ENCODE results near the gene SLC35F3.

Gene SLC35F3

DNA sequence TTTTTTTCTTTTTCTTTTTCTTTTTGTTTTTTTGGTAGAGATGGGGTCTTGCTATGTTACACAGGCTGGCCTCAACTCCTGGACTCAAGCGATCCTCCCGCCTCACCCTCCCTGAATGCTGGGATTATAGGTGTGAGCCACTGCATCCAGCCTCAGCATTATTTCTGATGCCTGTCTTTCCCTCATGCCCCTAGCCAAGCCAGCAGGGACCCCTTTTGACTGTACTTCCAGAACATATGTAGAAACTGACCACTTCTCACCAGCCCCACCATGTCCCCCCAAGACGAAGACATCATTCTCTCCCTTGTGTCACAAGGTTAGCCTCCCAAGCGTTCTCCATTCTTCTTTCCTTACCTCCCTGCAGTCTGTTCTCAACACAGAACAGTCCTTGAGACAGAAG lies 360.8 kb downstream of the SLC35F3 start:
- no peak for DNase-seq

DNA sequence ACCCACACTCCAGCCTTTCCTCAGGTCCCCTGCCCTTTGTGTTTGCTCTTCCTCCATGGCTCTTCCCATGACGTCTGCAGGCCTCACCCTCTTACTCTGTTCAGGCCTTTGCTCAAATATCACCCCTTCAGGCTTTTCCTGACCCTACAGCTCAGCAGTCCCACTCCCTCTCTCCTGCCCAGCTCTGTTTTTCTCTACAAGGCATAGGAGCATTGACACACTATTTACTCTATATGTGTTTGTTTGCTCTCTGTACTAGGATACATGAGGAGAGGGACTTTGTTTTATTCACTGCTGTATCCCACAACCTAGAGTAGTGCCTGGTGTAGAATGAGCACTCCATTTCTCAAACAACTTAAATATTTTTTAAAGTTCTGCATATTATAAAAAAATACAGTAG lies 361.4 kb downstream of the SLC35F3 start:
- DNase-seq: no peak

DNA sequence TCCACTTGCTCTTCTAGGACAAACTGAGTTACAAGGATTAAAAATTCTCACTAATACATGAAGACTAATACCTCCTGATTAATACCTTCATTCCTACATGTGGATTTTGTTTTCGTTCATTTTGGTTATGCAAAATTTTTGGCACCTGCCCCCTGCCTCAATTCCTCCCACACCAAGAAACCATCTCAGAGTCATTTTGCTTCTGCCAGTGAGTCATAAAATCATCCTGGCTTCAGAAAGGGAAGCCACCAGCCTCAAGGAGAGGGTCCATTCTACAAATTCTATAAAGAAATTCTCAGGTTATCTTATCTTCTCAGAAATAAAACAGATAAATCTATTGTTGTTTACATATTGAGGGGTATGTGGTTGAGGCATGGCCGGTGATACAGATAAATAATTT lies 365.6 kb downstream of the SLC35F3 start:
- DNase-seq: no peak

DNA sequence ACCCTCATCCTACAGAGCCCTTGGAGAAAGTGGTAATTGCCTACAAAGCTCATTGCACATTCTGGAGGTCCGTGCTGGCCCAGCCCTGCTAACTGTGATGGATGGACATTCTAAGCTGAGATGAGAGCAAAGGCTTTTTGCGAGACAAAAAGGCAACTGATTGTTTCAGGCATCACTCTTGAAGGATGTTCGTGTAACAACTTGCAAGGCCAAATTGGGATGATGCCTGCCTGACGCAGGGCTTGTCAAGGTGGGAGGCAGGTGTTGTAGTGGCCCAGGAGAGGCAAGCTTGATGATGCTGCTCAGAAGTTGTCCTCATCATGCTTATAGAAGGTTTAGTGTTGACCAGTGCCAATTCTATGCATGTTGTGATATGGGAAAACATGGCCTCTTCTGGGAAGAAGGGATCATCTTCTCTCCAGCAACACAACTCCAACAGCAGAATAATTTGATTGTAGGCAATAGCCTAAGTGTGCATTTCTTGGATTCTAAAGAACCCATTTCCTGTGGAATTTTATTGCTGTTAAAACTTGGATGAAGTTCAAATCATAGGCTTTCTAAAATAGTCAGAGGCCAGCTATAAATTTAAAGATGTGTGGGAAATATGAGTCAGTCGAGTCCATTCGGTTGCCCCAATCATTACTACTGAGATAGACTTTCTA lies 366.2 kb downstream of the SLC35F3 start:
- no peak for DNase-seq

DNA sequence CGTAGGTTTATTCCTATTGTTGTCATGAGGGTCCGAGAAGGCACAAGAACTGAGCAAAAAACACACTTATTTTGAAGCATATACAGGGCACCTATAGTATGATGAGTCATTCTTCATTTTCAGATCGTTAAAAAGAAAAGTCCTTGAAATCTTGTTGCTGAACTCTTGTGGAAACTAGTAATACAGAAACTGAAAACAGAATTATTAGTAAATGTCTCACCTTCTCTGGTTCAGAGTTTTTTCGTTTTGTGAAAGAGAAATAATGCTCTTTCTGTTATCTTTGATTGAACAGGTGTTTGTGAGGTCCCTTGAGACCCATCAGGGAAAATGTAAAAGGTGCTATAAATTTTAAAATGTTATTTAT lies 366.7 kb downstream of the SLC35F3 start:
- DNase-seq: no peak

DNA sequence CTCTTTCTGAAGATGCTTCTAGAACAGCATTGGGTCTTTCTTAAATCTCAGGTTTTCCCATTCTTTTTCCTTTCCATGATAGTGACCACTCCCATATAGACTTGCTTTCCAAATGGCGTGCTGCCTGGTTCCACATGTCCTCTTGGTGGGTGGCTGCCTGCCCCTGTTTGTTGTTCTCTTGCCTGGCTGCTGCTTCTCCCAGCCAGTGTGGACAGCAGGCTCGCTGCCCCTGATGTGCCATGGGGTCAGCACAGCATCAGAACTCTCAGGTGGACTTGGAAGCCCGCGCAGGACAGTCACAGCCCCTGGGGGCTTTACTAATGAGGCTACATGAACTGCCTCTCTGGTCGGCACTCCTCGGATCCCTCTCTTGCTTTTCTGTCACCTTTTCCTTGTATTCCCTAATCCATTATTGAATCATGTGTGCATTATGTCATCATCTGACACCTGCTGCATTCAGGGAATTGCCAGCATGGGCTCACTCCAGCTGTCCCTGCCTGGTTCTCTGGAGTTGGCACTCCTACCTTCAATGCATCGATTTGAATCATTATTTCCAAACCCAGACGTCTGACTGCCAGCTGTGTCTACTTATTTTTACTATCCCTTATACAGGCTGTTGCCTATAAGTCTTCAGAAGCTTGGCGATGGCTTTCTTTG lies 368.3 kb downstream of the SLC35F3 start:
- no peak for DNase-seq

DNA sequence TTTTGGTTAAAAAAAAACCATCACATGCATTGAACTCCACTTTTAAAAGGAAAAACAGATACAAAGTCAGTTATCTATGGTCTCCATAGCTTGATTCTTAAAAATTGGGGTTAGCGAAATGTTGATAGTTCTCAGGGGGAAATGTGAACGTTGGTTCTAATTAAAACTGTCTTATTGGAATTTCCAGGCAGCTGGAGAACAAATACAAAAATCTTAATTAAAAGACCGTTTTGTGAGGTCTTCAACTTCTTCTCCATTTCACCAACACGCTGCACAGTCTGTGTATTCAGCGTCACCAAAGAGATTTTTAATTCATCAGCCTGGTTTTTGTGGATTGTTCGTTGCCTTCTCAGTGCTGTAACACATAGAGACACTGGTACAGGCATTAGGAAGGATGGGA lies 369.5 kb downstream of the SLC35F3 start:
- DNase-seq: no peak

DNA sequence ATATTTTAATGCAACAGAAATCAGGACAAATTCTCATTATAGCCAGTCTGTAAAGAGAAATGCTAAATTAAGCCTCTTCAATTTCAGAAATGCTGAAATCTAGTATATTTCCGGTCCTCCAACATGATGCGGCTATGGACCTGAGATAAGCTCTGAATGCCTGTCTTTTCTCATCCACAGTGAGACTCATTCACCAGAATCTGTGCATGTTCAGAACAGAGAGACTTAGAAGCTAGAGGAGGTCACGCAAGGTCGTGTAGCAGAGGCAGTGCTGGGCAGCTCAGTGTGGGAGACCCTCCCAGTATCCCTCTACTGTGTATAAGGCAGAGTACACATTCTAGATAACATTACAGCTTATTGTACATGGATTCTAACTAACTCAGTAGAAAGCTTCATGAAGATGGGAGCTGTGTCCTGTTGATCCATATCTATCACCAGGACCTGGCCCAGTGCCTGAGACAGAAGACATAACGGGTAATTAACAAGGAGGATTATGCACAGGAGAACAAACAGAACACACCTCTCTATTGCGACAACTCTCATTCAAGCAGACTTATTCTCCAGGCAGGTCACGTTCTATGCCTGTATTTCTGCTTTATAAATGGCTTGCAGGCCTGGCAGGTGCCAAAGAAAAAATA lies 371.8 kb downstream of the SLC35F3 start:
- DNase-seq: no peak

DNA sequence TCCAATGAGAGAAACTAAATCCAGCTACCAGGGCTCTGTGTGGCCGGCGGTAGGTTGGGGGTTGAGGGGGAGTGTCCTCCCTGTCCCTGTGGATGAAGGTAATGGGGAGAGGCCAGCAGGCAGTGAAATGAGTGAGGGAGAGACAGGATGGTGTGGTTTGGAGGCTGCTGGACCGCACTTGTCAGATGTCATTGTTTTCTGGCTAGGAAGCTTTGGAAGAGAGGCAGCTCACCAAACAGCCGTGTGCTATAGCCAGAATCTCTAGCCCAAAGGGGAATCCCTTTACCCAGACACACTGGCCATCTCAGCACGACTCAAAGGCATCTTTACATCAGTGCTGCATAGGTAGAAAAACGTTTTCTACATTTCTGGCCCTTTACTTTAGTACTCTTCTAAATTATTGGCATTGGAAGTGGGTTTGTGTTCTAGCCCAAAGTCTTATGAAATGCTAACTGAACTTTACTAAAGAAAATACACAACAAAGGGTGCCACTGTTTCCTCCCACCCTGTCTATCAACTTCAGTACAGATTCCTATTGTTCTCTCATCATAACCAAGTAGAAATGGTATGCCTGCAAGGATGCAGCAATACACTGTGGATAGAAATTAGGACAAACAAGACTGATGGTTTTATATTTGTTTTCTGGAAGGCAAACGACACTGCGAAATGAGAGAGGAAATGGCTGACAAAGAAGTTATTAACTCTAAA lies 372.8 kb downstream of the SLC35F3 start:
- no peak for DNase-seq

DNA sequence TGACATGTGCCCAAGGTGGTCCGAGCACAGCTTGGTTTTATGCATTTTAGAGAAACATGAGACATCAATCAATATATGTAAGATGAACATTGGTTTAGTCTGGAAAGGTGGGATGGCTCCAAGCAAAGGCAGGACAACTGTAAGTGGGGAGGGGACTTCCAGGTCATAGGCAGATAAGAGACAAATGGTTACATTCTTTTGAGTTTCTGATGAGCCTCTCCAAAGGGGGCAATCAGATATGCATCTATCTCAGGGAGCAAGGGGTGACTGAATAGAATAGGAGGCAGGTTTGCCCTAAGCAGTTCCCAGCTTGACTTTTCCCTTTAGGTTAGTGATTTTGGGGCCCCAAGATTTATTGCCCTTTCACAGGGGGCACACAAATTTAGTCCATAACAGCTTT lies 374.5 kb downstream of the SLC35F3 start:
- no peak for DNase-seq

DNA sequence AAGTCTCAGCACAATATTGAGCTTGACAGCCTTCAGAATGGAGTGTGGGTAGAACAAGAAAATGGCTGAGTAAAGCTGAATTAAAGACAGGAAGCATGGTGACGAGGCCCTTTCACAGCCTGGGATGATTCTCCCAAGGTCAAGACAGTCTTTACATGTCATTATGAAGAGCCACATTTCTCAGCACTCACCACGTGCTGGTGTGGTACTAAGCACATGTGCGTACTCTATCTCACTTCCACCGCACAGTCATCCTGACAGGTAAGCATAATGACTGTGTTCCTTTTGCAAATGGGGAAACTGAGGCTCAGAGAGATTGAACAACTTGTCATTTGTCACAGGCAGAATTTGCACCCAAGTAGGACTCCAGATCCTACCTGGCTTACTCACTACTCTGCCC lies 376.0 kb downstream of the SLC35F3 start:
- DNase-seq: no peak

DNA sequence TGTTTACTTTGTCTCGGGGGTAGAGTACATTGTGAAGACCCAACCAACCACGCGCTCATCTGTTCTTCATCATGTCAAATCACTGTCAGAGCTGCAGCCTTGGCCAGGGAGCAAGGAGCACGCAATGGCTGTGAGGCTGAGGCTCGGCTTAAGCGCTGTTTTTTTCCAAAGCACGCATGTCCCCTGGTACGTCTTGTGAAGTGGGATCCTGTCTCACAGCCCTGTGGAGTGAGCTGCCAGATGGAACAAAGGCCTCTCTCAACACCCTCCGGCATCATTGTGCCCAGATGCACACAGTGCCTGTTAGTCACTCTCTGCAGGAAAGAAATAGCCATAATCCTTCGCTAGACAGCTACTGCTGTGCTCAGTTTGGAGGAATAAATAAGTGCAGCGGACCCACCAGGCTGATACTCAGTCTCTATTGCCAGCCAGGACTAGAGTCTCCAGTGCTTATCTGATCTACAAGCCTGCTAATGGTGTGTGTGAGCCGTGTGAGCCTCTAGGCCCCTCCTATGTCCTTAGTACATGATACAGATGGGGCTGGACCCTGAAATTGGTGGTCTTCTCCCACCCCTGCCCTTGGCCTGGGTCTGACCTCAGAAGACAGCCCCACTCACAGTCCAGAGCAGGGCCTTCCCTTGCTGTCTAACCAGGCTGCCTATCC lies 377.5 kb downstream of the SLC35F3 start:
- DNase-seq: no peak

DNA sequence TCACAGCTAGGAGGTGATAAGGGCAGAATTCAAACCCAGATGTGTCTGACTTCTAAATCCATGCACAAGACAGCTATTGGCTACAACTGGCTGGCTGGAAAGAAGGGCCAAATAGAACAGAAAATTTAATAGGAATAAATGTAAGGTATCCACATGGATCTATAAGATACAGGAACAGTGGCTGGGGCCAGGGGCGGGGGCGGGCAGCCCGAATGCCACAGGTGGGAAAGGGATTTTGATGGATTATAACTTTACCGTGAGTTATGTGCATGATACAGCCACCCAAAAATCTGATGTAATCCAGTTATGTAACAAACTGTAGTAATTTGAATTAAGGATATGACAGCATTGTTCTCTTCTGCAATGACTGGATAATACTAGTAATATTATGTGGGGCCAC lies 381.7 kb downstream of the SLC35F3 start:
- DNase-seq: no peak

DNA sequence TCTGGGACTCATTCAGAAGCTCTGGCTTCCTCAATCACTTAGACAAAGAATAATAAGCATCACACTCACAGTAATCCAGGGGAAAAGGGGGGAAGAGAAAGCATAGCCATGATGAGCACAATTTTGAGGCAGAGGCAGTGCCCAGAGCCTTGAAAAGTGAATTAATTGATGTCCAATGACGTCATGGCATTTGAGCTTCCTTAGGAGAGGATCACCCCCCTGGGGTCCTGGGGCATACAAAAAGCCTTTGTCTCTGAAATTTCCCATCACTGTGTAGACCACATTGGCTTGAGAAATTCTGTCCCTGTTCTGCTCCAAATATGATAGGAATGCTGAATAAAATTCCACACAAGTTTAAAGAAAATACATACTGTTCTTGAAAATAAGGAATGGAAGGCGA lies 384.5 kb downstream of the SLC35F3 start:
- DNase-seq: no peak

DNA sequence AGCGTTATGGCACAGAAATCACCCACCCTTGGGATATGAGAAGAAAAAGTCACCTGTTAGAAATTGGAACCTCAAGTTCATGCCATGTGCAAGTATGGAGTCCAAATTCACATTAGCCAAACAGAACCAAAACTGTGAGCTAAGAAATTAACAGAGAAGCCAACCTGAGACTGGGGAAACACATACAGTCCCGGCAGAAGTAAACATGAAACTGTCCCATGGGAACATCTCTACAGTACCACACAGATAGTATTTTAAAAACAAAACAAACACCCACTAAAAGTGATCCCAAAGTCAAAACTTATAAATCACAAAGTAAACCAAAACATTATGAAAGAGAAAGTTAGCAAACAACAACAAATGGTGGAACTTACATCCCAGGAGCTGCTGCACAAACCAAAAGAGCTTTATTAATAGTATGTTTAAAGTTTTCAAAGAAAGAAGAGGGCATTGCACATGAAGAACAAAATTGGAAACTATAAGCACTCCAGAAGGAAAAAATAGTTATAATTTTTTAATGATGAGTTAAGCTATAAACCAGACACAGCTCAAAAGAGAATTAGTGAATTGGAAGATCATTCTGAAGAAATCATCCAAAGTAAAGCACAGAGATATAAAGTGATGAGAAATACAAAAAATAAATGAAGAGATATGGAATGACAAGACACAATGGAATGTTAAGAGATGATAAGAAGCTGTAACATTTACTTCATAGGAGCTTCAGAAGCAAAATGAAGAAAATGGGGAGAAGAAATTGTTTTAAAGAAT lies 385.2 kb downstream of the SLC35F3 start:
- DNase-seq: no peak

DNA sequence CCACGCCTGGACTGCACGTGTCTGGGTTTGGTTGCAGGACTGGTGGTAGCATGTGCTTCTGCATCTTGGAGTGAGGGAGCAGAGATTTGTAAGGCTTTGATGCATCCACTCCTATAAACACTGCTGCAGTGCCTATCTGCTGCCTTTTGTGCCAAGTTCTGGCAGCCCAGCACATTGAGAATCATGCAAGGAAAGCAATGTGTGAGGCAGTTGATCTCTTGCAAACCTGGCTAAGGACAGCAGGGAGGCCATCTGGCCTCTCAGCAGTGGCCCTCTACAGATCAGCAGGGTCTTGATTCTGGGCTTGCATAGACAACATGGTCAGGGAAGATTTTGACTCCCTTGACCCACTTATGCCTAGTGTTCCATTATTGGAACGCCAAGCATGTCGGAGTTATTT lies 387.5 kb downstream of the SLC35F3 start:
- DNase-seq: no peak

DNA sequence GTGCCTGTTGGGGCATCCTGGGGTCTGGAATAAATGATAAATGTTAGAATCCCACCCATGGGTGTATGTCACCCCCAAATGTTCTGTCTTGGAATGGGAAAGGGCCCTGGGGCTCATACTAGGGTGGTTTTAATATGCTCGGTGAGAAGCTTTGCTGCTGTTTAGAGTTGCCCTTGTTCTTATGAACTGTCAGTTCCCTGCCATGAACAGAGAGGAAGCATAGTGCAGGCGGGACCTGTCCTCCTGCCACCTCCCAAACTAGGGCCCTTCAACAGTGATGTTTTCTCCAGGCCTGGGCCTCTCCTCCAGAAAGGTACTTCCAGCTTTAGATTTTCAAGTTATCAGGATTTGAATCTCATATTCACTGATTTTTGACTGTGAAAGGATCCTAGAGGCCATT lies 388.1 kb downstream of the SLC35F3 start:
- DNase-seq: no peak

DNA sequence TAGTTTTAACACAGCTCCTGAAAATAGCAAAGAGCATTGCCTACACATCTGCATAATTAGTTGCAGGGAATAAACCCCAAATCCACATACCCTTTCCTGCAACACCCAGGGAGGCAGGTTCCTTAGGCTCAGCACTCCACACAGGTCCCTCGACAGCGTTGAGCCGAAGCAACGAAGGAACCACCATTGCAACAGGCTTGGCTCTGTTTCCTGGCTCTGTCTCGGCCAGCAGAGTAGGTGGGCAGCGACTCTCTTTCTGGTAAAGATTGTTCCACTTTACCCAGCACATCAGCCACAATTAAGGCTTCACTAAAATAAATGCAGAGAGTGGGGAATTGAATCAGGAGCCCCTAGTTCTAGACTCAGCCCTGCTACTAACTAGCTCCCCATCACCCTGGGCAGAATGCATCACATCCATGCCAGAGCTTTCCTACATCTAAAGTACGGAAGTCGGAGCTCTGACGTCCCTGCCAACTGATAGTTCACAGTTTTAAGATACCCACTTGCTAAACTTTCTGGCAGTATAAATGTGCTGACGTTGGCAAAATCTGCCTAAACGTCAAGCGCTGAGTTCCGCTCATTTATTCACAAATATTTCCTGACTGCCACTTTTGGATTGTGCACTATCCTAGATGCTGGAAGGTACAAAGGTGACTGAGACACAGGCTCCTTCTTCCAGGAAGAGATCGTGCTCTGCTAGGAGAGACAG lies 389.8 kb downstream of the SLC35F3 start:
- DNase-seq: no peak

DNA sequence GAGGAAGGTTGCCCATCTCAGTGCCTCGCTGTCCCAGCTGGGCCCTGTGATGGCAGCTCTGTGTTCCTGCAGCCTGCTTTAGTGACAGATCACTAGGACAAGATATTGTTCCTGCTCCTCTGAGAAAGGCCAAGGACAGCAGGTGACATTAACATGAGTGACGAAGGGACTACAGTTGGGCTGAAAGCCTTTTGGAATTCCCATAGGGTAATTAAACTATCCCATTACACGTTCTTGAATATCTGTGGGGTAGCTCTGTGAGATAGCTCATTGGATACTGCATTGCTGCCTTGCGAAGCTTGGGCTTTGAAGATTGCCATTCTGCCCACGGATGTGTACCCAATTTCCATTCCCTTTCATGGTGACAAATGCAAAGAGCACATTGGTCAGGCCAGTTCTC lies 390.6 kb downstream of the SLC35F3 start:
- DNase-seq: no peak

DNA sequence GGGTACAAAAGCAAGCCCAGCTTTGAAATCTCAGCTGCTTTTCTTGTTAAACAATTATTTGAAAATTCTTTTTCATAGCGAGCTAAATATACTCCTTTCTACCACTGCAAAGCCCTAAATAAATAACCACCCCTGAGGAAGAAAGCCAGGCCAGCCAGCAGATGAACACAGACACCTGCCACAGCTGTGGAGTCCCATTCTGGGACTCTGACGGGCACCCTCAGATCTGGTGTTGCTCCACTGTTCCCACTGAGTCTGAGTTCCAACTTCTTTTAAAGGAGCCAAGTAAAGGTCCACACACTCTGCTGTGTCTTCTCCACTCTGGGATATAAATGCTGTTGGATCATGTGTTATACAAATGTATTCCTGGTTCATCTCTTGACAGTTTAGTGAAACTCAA lies 391.1 kb downstream of the SLC35F3 start:
- no peak for DNase-seq

DNA sequence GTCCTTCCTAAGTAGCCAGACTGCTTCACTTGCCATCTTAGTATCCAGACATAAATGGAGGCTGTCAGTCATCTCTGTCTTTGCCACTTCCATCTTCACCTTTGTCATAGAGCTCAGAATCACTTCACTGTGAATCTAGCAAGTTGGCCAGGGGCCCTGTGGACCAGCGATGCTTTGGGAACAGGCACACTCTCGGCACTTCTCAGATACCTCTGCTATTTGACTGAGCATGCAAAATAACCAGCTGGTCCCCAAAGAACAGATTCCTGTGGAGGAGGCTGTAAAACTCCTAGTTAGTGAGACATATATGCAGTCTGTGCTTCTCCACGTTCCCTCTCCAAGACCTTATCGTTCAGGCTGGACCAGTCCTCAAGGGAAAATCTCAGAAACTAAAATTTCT lies 392.0 kb downstream of the SLC35F3 start:
- DNase-seq: no peak

DNA sequence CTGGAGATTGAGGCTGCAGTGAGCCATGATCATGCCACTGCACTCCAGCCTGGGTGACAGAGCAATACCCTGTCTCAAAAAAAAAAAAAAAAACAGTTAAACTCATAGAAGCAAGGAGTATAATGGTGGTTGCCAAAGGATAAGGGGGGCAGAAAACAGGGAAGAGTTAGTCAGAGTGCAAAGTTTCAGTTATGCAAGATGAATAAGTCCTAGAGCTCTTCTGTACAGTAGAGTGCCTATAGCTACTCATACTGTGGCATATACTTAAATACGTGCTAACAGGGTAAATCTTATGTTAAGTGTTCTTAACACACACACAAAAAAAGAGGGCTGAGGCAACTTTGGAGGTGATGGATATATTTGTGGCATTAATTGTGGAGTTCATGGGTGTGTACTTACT lies 393.2 kb downstream of the SLC35F3 start:
- DNase-seq: no peak
